ENCODE data around the gene LSM3.

LSM3 gene

DNA sequence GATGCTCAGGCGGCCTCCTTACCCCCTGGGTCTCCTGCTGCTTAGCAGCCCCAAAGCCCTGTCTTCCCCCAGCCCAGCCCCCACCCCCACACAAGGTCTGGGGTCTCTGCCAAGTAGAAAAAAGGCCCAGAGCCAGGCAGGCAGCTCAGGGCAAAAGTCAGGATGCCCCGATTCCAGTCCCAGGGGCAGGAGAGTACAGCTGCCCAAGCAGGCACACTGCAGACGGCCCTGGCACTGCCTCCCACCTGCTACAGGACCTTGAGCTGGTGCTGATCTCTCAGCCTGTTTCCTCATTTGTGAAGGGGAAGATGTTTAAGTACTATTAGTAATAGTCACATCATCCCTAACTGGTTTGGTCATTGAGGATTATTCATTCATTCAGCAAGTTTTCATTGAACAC, 41.2 kb upstream of the LSM3 start:
- H2AFZ ChIP-seq (ENCODE audit: low read length): no peak overlapping the region
- H3K36me3 ChIP-seq (replicated peaks; ENCODE audit: insufficient read depth, low read length): peaks cover 7% of the 10 kb centered on the region; the same call in 1 of the 2 replicates
- H3F3A ChIP-seq (ENCODE audit: insufficient read depth, low read length): no peaks in the 10 kb centered on the region
- no peak for DNase-seq
- no peaks in the 10 kb centered on the region for H4K20me1 ChIP-seq (ENCODE audit: insufficient read depth, low read length)
- no peaks in the 10 kb centered on the region for H3K27me3 ChIP-seq (replicated peaks; ENCODE audit: insufficient read depth, low read length)
- no peak overlapping the region for H3K4me2 ChIP-seq (ENCODE audit: low read depth, low read length)
- no peaks in the 10 kb centered on the region for H3K79me2 ChIP-seq (ENCODE audit: low read length)
- no peak overlapping the region for H3K4me3 ChIP-seq (ENCODE audit: low read length)
- TF ChIP-seq, protein P1, sequence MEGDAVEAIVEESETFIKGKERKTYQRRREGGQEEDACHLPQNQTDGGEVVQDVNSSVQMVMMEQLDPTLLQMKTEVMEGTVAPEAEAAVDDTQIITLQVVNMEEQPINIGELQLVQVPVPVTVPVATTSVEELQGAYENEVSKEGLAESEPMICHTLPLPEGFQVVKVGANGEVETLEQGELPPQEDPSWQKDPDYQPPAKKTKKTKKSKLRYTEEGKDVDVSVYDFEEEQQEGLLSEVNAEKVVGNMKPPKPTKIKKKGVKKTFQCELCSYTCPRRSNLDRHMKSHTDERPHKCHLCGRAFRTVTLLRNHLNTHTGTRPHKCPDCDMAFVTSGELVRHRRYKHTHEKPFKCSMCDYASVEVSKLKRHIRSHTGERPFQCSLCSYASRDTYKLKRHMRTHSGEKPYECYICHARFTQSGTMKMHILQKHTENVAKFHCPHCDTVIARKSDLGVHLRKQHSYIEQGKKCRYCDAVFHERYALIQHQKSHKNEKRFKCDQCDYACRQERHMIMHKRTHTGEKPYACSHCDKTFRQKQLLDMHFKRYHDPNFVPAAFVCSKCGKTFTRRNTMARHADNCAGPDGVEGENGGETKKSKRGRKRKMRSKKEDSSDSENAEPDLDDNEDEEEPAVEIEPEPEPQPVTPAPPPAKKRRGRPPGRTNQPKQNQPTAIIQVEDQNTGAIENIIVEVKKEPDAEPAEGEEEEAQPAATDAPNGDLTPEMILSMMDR (IDR thresholded peaks at IDR 0.05; ENCODE audit: low read length): no peak
- TF ChIP-seq EZH2phosphoT487 (IDR thresholded peaks at IDR 0.05; ENCODE audit: low read length) (no peak), EZH2 (optimal IDR thresholded peaks at IDR 0.05; ENCODE audit: low read depth, low read length) (no peak)
- no peak overlapping the region for H3K9ac ChIP-seq (ENCODE audit: low read length)
- H3K4me1 ChIP-seq (ENCODE audit: low read length): no peaks in the 10 kb centered on the region
- no peak overlapping the region for H3K27ac ChIP-seq (ENCODE audit: low read length)
- no peaks in the 10 kb centered on the region for H3K9me3 ChIP-seq (replicated peaks; ENCODE audit: insufficient read depth, low read length)
- no peaks in the 10 kb centered on the region for H3K9me2 ChIP-seq (replicated peaks; ENCODE audit: insufficient read depth, low read length)

DNA sequence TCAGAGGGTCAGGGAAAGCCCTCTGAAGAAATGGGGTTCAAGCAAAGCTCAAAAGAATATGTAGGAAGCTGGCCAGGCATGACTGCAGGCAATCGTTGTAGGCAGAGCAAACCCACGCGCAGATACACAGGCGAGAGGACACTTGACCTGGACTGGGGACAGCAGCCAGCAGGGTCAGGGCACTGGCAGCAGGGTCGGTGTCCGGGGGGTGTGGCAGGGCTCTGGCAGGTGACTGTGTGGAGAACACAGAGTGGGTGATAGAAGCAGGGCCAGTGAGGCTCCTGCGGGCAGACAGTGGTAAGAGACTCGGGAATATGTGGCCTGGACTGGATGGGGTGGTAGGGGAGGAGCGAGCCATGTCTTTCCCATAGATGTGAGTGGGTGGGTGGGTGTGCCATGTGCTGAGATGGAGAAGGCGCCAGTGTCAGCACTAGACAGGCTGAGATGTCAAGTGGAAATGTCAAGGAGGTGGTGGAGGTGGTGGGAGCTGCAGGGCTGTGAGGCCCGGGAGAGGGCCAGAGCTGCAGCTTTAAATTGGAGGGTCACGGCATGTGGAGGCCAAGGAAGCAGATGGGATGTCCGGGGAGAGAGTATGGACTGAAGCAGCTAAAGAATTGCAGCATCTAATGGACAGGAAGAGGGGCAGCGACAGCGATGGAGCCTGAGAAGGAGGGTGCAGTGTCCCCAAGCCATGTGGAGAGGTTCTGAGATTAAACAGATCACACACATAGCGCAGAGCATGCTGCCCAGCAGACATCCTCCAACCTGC, 40.3 kb upstream of the LSM3 start:
- no peak for DNase-seq
- Histone ChIP-seq H3K79me2 (ENCODE audit: low read length) (no peaks in the 10 kb centered on the region), H3K27ac (ENCODE audit: low read length) (no peak overlapping the region), H3K27me3 (replicated peaks; ENCODE audit: insufficient read depth, low read length) (no peaks in the 10 kb centered on the region), H3K4me1 (ENCODE audit: low read length) (no peaks in the 10 kb centered on the region), H3K36me3 (replicated peaks; ENCODE audit: insufficient read depth, low read length) (peaks cover under 1% of the 10 kb centered on the region; the same call in 1 of the 2 replicates), H3K4me3 (ENCODE audit: low read length) (no peak overlapping the region), H3K9me2 (replicated peaks; ENCODE audit: insufficient read depth, low read length) (no peaks in the 10 kb centered on the region), H3K9ac (ENCODE audit: low read length) (no peak overlapping the region), H3K9me3 (replicated peaks; ENCODE audit: insufficient read depth, low read length) (no peaks in the 10 kb centered on the region), H3F3A (ENCODE audit: insufficient read depth, low read length) (no peaks in the 10 kb centered on the region), H2AFZ (ENCODE audit: low read length) (no peak overlapping the region), H3K4me2 (ENCODE audit: low read depth, low read length) (no peak overlapping the region), H4K20me1 (ENCODE audit: insufficient read depth, low read length) (no peaks in the 10 kb centered on the region)
- TF ChIP-seq EZH2 (optimal IDR thresholded peaks at IDR 0.05; ENCODE audit: low read depth, low read length): no peak
- TF ChIP-seq, protein P1 (IDR thresholded peaks at IDR 0.05; ENCODE audit: low read length): no peak
- no peak for TF ChIP-seq EZH2phosphoT487 (IDR thresholded peaks at IDR 0.05; ENCODE audit: low read length)

DNA sequence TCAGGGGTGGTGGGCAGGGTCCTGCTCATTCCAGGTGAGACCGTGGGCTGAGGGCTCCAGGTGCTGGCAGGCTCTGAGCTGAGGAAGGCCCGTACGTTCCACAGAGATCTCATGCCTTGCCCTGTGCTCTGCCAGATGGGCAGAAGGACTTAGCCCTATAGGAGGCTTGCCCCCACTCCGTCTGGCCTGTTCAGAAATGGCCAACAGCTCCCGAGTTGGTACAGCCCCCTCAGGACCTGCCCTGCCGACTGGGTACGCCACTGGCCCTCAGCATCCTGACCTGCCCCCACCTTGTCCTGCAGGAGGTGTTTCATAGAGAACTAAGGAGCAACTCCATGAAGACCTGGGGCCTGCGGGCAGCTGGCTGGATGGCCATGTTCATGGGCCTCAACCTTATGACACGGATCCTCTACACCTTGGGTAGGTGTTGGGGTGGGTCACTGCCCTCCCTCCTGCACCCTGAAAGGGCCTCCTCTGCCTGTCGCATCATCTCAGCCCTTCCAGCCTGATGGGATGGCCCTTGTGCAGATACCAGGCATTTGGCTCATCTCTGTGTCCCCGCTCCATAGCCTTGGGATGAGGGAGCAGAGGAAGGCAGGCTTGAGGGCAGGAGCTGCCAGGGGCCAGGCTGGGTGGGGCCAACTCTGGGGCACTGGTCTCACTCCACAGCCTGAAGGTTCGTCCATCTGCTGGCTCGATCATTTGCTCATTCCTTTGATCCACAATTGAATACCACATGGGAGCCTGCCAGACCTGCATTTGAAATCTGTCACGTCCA, 39.5 kb upstream of the LSM3 start:
- Histone ChIP-seq H3K9me3 (replicated peaks; ENCODE audit: insufficient read depth, low read length) (no peaks in the 10 kb centered on the region), H3K9me2 (replicated peaks; ENCODE audit: insufficient read depth, low read length) (no peaks in the 10 kb centered on the region), H3F3A (ENCODE audit: insufficient read depth, low read length) (no peaks in the 10 kb centered on the region), H3K36me3 (replicated peaks; ENCODE audit: insufficient read depth, low read length) (no peaks in the 10 kb centered on the region), H2AFZ (ENCODE audit: low read length) (no peak overlapping the region), H3K9ac (ENCODE audit: low read length) (no peak overlapping the region), H3K4me1 (ENCODE audit: low read length) (no peaks in the 10 kb centered on the region), H3K4me3 (ENCODE audit: low read length) (no peak overlapping the region), H3K4me2 (ENCODE audit: low read depth, low read length) (no peak overlapping the region), H4K20me1 (ENCODE audit: insufficient read depth, low read length) (no peaks in the 10 kb centered on the region), H3K27ac (ENCODE audit: low read length) (no peak overlapping the region), H3K27me3 (replicated peaks; ENCODE audit: insufficient read depth, low read length) (no peaks in the 10 kb centered on the region), H3K79me2 (ENCODE audit: low read length) (no peaks in the 10 kb centered on the region)
- no peak for DNase-seq
- TF ChIP-seq, protein P1 (IDR thresholded peaks at IDR 0.05; ENCODE audit: low read length): no peak
- no peak for TF ChIP-seq EZH2phosphoT487 (IDR thresholded peaks at IDR 0.05; ENCODE audit: low read length)
- TF ChIP-seq EZH2 (optimal IDR thresholded peaks at IDR 0.05; ENCODE audit: low read depth, low read length): no peak
